ENCODE results near the gene WFDC5. TPM values are rescaled to one million over a fixed set of nuclear protein-coding genes. Genes with fewer than 3 reads are reported as not detected.

WFDC5 gene
- total RNA-seq, 1 donor from 2014 or later = not detected

GRCh38 chr20:45097485-45098102 lies 17.4 kb downstream of the WFDC5 start:
- Mint-ChIP-seq H3K36me3 (ENCODE audit: low read depth, unreplicated experiment) (no peaks in the 10 kb centered on the region), H3K27ac (ENCODE audit: unreplicated experiment) (peak overlapping the region; percentile 36), H3K9me3 (ENCODE audit: unreplicated experiment) (no peaks in the 10 kb centered on the region), H3K27me3 (ENCODE audit: unreplicated experiment) (peaks cover 22% of the 10 kb centered on the region), H3K4me3 (ENCODE audit: unreplicated experiment) (no peak overlapping the region), H3K4me1 (ENCODE audit: unreplicated experiment) (peaks cover 3% of the 10 kb centered on the region)
- DNase-seq (ENCODE audit: low spot score) = peak; percentile 25
- peak; percentile 13 for TF ChIP-seq CTCF (IDR thresholded peaks at IDR 0.05; ENCODE audit: unreplicated experiment)

- H3K27me3 Mint-ChIP-seq (ENCODE audit: unreplicated experiment) = peaks cover 21% of the 10 kb centered on the region
- no peaks in the 10 kb centered on the region for H3K36me3 Mint-ChIP-seq (ENCODE audit: low read depth, unreplicated experiment)
- peaks cover 3% of the 10 kb centered on the region for H3K4me1 Mint-ChIP-seq (ENCODE audit: unreplicated experiment)
- no peak for TF ChIP-seq CTCF (IDR thresholded peaks at IDR 0.05; ENCODE audit: unreplicated experiment)
- no peak overlapping the region for H3K27ac Mint-ChIP-seq (ENCODE audit: unreplicated experiment)
- no peak overlapping the region for H3K4me3 Mint-ChIP-seq (ENCODE audit: unreplicated experiment)
- no peak for DNase-seq (ENCODE audit: low spot score)
- no peaks in the 10 kb centered on the region for H3K9me3 Mint-ChIP-seq (ENCODE audit: unreplicated experiment)
These were observed 18.2 kb downstream of the WFDC5 start for GRCh38 chr20:45096781-45097180.

- Mint-ChIP-seq H3K9me3 (ENCODE audit: unreplicated experiment) (no peaks in the 10 kb centered on the region), H3K4me1 (ENCODE audit: unreplicated experiment) (peaks cover 3% of the 10 kb centered on the region), H3K36me3 (ENCODE audit: low read depth, unreplicated experiment) (no peaks in the 10 kb centered on the region), H3K27me3 (ENCODE audit: unreplicated experiment) (peaks cover 18% of the 10 kb centered on the region), H3K27ac (ENCODE audit: unreplicated experiment) (no peak overlapping the region), H3K4me3 (ENCODE audit: unreplicated experiment) (no peak overlapping the region)
- TF ChIP-seq CTCF (IDR thresholded peaks at IDR 0.05; ENCODE audit: unreplicated experiment) = peak; percentile 61
- DNase-seq (ENCODE audit: low spot score) = peak; percentile 60
These were observed 19.2 kb downstream of the WFDC5 start for GRCh38 chr20:45095805-45096238.

GRCh38 chr20:45094864-45095574 lies 20.0 kb downstream of the WFDC5 start:
- no peaks in the 10 kb centered on the region for H3K9me3 Mint-ChIP-seq (ENCODE audit: unreplicated experiment)
- no peak overlapping the region for H3K4me3 Mint-ChIP-seq (ENCODE audit: unreplicated experiment)
- no peak for TF ChIP-seq CTCF (IDR thresholded peaks at IDR 0.05; ENCODE audit: unreplicated experiment)
- peaks cover 3% of the 10 kb centered on the region for H3K4me1 Mint-ChIP-seq (ENCODE audit: unreplicated experiment)
- no peak overlapping the region for H3K27ac Mint-ChIP-seq (ENCODE audit: unreplicated experiment)
- DNase-seq (ENCODE audit: low spot score) = no peak
- peaks cover 15% of the 10 kb centered on the region for H3K27me3 Mint-ChIP-seq (ENCODE audit: unreplicated experiment)
- no peaks in the 10 kb centered on the region for H3K36me3 Mint-ChIP-seq (ENCODE audit: low read depth, unreplicated experiment)

GRCh38 chr20:45094201-45094600 lies 20.8 kb downstream of the WFDC5 start:
- H3K27me3 Mint-ChIP-seq (ENCODE audit: unreplicated experiment) = peaks cover 14% of the 10 kb centered on the region
- no peak overlapping the region for H3K4me3 Mint-ChIP-seq (ENCODE audit: unreplicated experiment)
- no peak for TF ChIP-seq CTCF (IDR thresholded peaks at IDR 0.05; ENCODE audit: unreplicated experiment)
- peaks cover 3% of the 10 kb centered on the region for H3K4me1 Mint-ChIP-seq (ENCODE audit: unreplicated experiment)
- DNase-seq (ENCODE audit: low spot score) = no peak
- no peaks in the 10 kb centered on the region for H3K36me3 Mint-ChIP-seq (ENCODE audit: low read depth, unreplicated experiment)
- H3K9me3 Mint-ChIP-seq (ENCODE audit: unreplicated experiment) = no peaks in the 10 kb centered on the region
- no peak overlapping the region for H3K27ac Mint-ChIP-seq (ENCODE audit: unreplicated experiment)
